Esophagus muscularis mucosa (tissue), 4 donors: ENCODE measurements around the gene CCDC59.

ENCODE experiments used
- EP300 ChIP-seq: sonication (generic); formaldehyde crosslinking; IDR thresholded peaks from one replicate; pipeline ENCODE4 v1.6.1; 2017; ENCODE audit warnings: antibody characterized with exemption
- POLR2A ChIP-seq: fragments of 450-650 bp; IDR thresholded peaks from one replicate; pipeline ENCODE4 v1.6.1; 2017; ENCODE audit warnings: antibody characterized with exemption, moderate library complexity, mild to moderate bottlenecking, low read depth
- TF ChIP-seq, protein P1 (sequence below), 3 experiments: fragments of 200-600 bp in 2 of 3; fragments of 450-650 bp in 1 of 3; sonication (generic) in 2 of 3; IDR thresholded peaks; one replicate each; pipeline ENCODE4 v1.5.1; 2017 to 2019; ENCODE audit warnings: antibody characterized with exemption in 3 of 3, mild to moderate bottlenecking in 2 of 3, moderate library complexity in 1 of 3

DNA sequence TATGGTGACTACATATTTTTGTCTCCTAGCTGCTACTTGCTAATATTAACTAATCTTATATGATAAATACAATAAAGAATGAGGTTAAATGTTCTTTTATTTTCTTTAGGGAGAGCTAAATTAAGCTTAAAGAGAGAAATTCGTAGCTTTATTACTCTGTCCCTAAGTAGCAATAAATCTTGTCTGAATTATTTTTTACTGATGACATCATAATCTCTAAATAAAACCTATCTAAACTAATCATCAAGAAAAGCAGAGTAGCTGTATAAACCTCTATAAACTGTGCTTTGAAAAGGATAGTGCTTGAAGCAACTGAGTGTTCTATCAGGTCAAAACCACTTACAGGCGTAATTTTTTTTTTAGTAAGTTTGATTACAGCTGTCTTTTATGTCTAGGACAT is 42.6 kb upstream of the CCDC59 start:
- TF ChIP-seq POLR2A: no peak
- TF ChIP-seq, protein P1, sequence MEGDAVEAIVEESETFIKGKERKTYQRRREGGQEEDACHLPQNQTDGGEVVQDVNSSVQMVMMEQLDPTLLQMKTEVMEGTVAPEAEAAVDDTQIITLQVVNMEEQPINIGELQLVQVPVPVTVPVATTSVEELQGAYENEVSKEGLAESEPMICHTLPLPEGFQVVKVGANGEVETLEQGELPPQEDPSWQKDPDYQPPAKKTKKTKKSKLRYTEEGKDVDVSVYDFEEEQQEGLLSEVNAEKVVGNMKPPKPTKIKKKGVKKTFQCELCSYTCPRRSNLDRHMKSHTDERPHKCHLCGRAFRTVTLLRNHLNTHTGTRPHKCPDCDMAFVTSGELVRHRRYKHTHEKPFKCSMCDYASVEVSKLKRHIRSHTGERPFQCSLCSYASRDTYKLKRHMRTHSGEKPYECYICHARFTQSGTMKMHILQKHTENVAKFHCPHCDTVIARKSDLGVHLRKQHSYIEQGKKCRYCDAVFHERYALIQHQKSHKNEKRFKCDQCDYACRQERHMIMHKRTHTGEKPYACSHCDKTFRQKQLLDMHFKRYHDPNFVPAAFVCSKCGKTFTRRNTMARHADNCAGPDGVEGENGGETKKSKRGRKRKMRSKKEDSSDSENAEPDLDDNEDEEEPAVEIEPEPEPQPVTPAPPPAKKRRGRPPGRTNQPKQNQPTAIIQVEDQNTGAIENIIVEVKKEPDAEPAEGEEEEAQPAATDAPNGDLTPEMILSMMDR (IDR thresholded peaks at IDR 0.05): no peak
- TF ChIP-seq EP300: no peak
